Muscle of back (tissue), 11 donors: ENCODE data around the gene DNAJB2. TPM values are rescaled to one million over a fixed set of nuclear protein-coding genes. Genes with fewer than 3 reads are reported as not detected.
"Not testable (repeated sequence)": the region's sequence is repeated elsewhere in the genome, so short reads cannot be mapped to it uniquely, and the experiment has no call there.

Experiments
- DNase-seq, 3 donors: peaks; one replicate each; pipeline versions ENCODE4 v3.0.0 to v3.0.0-alpha.2; 2013
- polyA plus RNA-seq, 10 donors: library from polyadenylated mRNA; unstranded; fragments of 120-200 nt; gene quantifications; one replicate each; pipeline ENCODE4 v1.2.1, GENCODE V29; 2013; ENCODE audit not compliant: insufficient read length in 10 of 10

The DNAJB2 gene
- polyA plus RNA-seq, 10 donors = 69.9 to 89.8 (median 78.6) TPM

DNA sequence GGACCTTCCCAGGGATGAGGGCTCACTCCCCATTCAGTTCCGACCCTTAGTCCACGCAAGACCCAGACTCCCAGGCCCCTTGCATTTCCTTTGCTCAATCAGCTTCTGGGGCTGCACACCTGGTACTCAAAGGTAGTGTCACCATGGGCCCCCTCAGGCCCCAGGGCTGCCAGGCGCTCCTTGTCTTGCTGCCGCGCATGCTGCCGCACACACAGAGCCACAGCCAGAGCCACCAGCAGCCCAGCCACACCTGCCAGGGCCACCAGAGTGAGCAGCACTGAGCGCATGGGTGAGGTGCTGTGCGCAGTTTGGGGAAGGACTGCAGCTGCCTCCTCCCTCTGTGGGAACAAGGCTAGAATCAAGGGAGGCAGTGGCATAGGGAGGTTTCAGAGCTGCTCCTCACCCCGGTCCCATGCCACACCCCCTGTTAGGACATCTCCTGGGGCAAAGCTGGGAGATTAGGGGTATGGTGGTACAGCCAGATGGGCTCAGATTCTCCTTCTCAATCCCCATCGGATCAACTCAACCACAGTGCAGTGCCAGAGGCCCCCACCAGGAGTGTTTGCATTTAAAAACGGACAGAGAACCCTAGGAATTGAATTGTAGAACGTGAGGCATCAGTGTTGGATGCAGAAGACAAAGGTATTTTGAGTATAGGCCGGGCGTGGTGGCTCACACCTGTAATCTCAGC lies 18.7 kb downstream of the DNAJB2 start:
- no peak for DNase-seq

DNA sequence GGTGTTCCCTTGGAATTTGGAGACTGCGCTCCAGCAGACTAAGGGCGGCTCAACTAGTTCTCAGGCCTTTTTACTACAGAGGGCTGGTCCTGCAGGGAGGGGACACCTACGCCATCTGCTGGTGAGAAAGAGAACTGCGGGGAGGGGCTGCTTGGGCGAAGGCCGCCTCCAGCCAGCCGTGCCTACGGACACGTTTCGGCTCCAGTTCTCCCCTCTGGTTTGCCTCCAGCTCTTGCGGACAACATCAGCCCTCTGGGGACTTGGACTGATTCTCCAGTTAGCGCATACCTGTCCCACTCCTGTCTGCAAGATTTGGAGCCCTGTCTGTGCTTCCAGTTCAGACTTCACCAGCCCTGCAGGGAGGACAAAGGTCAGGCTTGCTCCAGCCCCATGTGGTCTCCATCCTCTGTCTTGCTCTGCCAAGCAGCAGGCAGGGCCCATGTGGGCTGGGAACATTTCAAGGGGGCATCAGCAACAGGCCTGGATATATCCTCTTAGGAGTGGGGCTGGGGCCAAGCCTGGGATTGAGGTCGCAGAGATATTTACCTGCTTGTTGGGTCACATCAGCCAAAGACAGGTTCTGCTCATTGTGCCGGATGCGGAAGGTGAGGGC lies 19.7 kb downstream of the DNAJB2 start:
- DNase-seq = peak; percentile 72 to 90 (median 83)

DNA sequence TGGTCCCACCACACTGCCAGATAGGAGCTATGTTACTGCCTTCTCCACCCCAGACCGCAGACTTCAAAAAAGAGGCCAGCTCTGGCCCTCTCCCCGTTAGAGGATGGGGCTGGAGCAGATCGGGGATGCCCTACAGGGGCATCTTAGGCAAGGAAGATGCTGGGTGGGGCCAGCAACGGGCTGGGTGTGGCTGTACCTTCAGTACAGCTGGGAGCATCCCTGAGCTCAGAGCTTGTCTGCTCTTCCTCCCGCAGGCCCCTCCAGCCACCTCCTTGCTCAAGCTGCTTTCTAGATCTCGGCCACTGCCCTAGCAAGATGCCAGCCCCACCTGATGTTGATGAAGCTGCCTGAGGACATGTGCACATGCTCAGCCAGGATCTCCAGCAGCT lies 20.2 kb downstream of the DNAJB2 start:
- no peak for DNase-seq

DNA sequence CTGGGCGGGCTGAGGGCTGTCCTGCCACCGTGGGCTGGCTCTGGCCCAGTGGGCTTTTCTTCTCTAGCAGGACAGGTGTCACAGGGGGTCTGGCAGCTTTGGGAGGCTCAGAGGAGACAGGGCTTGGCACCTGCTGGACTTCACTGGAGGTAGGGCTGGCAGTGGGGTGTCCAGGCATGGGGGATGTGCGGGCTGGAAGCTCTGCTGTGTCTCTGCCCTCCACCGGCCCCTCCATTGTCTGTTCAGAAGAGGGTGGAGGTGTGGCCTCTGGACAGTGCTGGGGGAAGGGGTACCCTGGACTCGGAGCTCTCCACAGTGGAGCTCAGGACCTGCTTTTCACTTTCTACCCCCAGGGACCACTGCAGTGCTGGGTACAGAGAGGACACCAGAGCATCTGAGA lies 20.9 kb downstream of the DNAJB2 start:
- DNase-seq = no peak

DNA sequence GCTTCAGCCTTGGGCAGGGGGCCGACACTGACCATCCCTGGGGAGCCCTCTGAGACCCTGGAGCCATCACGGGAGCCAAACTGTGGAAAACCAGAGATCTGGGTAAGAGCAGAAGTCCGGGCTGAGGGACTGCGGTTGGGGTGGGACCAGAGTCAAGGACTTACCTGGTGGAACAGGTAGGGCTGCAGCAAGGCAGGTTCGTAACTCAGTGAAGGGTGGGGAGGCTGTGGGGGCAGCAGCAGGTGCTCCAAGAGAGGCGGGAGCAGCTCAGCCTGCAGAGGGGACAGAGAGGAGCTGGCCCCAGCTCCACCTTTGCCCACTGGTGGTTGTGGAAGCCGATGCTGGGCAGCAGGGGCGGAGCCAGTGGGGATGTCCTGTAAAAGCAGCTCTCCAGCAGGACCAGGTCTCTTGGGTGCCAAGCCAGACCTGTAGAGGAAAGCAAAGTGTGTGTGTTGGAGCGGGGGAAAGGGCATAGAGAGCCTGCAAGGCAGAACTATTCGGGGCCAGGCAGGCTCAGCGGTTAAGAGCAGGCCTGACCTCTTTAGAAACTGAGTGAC lies 23.3 kb downstream of the DNAJB2 start:
- DNase-seq = no peak

DNA sequence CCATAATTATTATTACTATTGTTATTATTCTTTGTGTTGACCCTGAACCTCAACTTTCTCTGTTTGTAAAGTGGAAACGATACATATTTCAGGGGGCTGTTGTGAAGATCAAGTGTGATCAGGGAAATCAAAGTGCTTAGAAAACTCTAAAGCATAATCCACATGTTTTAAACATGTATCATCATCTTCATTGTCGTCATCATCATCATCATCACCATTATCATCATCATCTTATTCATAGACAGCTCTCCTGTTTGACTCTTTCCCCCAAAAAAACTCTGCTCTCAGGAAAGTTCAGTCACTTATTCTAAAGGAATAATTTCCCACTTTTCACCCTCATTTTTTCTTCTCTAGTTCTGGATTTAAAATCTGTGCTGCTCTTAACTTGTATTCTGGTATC lies 25.1 kb downstream of the DNAJB2 start:
- no peak for DNase-seq

DNA sequence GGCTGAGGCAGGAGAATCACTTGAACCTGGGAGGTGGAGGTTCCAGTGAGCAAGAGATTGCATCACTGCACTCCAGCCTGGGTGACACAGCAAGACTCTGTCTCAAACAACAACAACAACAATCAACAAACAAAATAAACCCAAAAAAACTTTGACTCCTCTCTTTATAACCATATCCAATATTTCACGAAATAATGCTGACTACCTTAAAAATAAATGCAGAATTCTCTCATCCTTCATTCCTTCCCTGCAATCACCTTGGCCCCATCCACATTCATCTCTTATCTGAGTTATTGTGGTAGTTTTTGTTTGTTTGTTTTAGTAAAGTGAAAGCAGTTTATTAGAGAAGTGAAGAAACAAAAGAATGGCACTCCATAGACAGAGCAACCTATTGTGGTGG lies 26.9 kb downstream of the DNAJB2 start:
- no peak for DNase-seq

DNA sequence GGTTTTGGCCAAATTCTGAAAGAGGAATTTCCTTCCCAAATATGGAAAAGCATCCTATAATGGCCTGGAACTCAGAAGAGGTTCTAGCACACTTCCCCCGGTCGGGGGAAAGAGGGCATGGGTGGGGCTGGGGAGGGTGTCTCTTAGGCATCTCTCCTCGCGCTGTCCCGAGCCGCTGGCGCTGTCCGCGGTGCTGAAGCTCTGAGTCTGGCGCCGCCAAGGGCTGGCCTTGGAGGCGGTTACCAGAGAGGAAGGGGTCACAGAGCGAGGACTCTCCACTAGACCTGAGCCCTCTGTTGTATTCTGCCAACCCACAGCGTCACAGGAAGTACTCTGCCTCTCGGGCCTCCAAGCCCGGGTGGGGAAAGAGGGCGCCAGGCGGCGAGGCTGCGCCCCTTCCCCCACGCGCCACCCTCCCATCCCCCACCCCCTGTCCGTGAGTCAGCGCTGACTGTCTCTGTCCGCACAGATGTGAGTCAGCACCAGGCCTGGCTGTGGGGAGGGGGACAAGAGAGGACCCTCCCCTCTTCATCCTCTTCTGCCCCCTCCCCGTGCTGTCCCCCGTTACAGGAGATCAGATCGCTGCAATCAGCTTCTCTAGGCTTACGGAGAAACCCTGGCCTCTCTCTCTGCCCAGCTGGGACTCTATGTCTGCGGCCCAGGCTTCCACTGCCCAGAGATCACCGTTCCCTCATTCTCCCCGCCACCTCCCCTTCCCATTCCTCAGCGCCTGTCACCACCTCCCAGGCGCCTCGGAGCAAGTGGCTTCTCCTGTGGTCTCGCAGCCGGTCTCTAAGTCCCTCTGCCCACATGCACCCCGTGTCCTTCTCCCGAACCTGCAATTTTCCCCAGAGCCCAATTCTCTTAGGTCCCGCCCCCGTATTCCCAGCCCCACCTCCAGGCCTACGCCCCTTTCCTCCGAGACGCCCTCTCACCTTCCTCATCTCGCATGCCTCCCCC lies 29.3 kb downstream of the DNAJB2 start:
- peak; percentile 76 to 82 (median 82) for DNase-seq

DNA sequence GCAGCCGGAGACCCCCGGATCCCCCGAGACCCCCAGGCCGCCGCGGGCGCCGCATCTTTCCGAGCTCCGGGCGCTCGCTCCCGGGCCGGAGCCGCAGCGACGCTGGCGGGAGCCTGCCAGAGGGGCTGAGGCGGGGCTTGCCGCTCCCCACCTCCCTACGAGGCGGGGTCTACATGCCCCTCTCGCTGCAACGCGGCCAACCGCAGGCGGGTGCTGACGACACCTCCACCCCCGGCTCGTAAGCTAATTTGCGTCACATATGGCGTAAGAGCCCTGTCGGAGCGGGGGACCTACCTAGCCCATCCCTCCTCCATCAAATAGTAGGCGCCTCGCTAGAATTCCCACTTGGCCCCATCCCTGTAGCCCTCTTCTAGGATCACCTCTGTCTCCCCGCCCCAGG lies 30.1 kb downstream of the DNAJB2 start, which contains the start of gene PTPRN:
TSS of gene PTPRN (minus strand) at position 124 of the 400 bp plus-strand sequence. CDS start at position 55, 69 bp downstream.
- DNase-seq = peak in 1 of 3 donors; percentile 64

DNA sequence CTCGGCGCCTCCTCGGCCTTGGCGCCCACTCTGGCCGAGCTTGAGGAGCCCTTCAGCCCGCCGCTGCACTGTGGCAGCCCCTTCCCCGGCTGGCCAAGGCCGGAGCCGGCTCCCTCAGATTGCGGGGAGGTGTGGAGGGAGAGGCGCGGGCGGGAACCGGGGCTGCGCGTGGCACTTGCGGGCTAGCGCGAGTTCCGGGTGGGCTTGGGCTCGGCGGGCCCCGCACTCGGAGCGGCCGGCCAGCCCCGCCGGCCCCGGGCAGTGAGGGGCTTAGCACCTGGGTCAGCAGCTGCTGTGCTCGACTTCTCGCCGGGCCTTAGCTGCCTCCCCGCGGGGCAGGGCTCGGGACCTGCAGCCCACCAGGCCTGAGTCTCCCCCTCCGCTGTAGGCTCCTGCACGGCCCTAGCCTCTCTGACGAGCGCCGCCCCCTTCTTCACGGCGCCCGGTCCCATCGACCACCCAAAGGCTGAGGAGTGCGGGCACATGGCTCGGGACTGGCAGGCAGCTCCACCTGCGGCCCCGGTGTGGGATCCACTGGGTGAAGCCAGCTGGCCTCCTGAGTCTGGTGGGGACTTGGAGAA lies 33.6 kb downstream of the DNAJB2 start:
- DNase-seq = not testable (repeated sequence)

DNA sequence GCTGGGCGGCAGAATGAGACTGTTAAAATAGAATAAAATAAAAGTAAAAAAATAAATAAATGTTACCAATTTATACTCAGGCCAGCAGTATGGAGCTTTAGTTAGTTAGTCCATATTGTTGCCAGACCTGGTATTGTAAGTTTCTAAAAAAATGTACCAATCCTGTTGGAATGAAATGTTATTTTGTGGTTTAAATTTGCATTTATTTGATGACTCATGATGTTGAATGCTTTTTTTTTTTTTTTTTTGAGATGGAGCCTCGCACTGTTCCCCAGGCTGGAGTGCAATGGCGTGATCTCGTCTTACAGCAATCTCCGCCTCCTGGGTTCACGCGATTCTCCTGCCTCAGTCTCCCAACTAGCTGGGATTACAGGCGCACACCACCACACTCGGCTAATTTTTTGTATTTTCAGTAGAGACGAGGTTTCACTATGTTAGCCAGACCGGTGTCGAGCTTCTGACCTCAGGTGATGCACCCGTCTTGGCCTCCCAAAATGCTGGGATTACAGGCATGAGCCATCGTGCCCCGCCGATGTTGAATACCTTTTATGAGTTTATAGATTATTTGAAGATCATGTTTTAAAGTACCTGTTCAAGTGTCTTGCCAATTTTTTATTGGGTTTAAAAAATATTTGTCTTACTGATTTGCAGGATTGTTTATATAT lies 35.8 kb downstream of the DNAJB2 start:
- no peak for DNase-seq

DNA sequence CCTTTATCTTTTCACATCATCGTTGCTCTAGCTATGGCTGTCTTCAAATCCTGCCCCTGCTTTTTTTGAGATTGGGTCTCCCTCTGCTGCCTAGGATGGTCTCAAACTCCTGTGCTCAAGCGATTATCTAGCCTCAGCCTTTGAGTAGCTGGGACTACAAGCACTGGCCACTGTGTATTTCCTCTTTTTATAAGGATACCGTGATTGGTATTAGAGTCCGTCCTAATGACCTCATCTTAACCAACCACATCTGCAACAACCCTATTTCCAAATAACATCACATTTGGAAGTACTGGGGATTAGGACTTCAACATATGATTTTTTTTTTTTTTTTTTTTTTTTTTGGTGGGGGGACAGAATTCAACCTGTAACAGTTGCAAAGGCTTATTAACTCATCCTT lies 44.3 kb downstream of the DNAJB2 start:
- DNase-seq = no peak

DNA sequence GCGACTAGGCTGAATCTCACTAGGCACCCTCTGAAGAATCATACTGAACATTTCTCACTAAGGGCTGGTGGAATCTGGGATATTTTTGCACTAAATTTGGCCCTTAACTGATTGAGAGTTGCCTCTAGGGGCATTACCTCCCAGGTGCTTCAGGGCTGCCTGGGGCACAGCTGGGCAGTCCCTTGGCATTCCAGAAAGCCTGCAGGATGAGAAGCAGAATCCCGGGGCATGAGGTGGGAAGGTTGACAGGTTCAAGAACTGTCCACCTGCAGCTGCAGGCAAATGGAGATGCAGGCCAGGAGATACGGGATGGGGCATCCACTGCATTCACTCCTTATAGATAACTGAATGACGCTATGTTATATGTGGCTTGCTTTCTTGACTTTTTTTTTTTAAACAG lies 46.0 kb downstream of the DNAJB2 start:
- no peak for DNase-seq

DNA sequence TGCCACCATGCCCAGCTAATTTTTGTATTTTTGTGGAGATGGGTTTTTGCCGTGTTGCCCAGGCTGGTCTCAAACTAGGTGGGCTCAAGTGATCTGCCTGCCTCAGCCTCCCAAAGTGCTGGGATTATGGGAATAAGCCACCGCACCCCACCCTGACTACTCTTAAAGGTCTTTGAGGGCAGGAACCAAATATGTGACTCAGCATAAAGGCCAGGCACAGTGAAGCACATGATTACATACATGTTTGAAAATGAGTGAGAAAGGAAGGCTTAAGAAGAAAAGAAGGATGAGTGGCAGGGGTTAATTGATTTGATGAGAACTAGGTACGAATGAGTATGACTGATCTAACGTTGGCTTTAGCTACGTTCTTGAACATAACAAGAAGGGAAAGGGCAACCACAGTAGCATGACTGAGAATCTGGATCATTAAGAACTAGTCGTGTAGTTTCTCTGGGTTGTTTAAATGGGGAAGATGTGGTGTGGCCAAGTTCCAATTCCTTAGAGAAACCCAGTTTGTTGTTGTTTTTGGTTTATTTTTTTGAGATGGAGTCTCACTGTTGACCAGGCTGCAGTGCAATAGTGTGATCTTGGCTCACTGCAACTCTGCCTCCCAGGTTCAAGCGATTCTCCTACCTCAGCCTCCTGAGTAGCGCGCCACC lies 46.6 kb downstream of the DNAJB2 start:
- DNase-seq = no peak

DNA sequence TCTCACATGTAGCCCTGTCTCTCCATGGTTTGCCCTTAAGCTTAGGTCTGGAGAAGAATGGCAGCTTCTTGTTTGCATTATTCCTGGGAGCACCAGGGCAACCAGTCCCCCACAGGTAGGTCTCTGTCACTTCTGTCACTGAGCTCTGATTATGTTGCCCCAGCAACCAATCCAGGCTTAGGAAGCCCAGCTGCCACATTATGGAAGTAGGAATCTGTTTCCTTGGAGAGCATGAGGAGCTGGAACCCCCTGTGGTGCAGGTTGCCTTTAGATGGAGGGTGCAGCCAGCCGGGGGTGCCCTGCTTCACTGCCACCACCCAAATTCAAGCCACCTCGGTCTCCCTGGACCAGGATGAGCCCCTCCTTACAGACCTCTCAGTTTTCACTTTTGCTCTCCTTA lies 48.6 kb downstream of the DNAJB2 start:
- no peak for DNase-seq

DNA sequence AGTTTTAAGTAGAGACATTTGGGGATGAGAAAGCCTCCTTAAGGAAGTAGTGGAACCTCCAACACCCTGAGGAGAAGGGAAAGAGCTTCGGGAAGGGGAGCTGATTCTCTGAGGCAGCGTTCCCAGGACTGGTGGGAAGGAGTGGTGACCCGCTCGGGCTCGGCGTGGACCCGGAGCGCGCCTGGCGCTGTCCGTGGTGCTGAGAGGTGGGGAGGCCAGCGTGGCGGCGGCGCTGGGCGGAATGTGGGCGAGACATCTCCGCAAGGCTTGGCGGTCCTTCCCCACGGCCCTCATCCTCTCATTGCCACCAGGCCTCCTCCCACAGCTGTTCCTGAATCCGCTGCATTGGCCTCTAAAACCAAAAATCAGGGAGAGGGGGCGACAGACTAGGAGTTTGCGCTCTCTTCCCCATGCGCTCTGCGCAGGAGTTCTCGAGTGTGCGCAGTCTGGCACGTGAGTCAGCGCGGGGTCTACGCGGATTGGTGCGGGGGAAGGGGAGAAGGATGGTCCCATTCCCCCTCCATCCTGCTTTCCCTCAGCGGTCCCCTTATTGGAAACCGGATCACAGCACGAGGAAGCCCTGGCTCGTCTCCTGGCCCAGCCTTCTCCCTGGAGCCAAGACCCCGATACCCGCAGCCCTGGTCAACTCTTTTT lies 52.5 kb downstream of the DNAJB2 start:
- DNase-seq = peak in 2 of 3 donors; percentile 66 to 75

DNA sequence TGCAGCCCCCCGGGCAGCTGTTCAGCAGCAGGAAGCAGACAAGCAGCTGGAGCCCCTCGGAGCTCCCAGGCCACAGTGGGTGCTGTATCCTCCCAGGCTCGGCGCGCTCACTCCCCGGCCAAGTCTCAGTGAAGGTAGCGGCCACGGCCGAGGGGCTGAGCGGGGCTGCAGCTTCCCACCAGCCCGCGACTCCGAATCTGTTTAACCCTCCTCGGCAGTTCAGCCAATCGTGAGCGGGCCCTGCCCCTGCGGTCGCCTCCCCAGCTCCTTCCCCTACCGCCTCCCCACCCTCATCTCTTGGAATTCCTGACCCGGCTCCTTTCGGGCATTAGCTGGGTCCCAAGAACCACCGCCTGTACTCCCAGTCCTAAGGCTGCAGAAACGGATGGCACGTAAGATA lies 53.4 kb downstream of the DNAJB2 start, which contains the start of gene RESP18:
TSS of gene RESP18 (minus strand) at position 203 of the 400 bp plus-strand sequence.
- no peak for DNase-seq

DNA sequence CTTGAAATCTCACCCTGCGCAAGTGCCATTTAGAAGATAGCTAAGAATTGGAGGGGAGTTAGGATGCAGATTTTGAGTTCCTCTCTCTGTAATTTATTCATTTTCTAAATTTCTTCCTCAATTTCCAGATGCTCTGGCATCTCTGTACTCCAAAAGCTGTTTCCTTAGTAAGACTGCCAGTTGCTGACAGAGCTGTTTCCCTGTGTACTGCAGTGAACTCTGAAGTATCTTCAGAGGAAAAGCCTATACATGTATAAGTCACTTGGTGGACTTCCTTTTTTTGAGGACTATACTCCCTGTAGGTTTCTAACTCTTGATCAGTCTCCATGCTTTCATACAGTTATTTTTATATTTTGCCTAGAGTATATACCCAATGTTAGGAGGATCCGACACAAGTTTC lies 54.9 kb downstream of the DNAJB2 start:
- no peak for DNase-seq

DNA sequence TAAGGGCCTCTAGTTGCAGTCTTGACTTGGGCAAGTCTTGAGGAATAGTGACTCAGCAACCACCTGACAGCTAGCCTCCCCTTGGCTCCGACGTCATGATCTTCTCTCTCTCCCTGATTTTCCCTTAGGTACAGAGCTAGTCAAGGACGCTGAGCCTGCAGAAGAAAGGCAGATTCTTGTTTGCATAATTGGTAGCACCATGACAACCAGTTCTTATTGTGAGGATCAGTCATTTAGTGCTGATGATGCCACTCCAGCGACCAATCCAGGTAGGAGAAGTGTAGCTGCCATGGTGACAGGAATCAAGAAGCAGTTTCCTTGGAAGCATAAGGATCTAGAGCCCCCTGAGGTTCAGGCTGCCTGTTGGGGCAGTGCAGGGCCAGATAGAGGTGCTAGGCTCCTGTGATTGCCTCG lies 56.2 kb downstream of the DNAJB2 start:
- no peak for DNase-seq
